Bronchial epithelial cell (primary cell): ENCODE results near the gene DTWD2. TPM values are rescaled to one million over a fixed set of nuclear protein-coding genes. Genes with fewer than 3 reads are reported as not detected.
A peak's percentile ranks its signal among the peaks of the same experiment; 100 is the strongest.
"Not testable (repeated sequence)": the region's sequence is repeated elsewhere in the genome, so short reads cannot be mapped to it uniquely, and the experiment has no call there.

Experiments
- DNase-seq: peaks from one replicate; pipeline ENCODE4 v3.0.0-alpha.2; 2010; ENCODE audit warnings: low read depth
- FAIRE-seq: peaks from 2 replicates; lab custom pipeline; 2011; peaks lifted over from hg19 to GRCh38; lab: Jason Lieb, UNC
- H3K27me3 ChIP-seq: 2 replicates; pipeline ENCODE4 v1.5.1; 2011; ENCODE audit warnings: low read length; ENCODE audit not compliant: control insufficient read depth, insufficient read depth
- H3K36me3 ChIP-seq: 2 replicates; pipeline ENCODE4 v1.5.1; 2011; ENCODE audit warnings: low read length; ENCODE audit not compliant: control insufficient read depth, insufficient read depth
- H3K4me3 ChIP-seq: 2 replicates; pipeline ENCODE4 v1.5.1; 2011; ENCODE audit warnings: mild to moderate bottlenecking, low read depth, low read length, control low read depth
- CTCF ChIP-seq: IDR thresholded peaks from 2 replicates; pipeline ENCODE4 v1.5.1; 2011; ENCODE audit warnings: mild to moderate bottlenecking, moderate library complexity, low read length, control low read depth, inconsistent platforms; ENCODE audit not compliant: insufficient read depth, severe bottlenecking
- total RNA-seq: library from RNA; depleted of rRNA; stranded (reverse); fragments of >200 nt; gene quantifications from 2 replicates; pipeline ENCODE4 v1.2.1, GENCODE V29; 2014

DTWD2 gene
- total RNA-seq, 1 donor from 2014 or later: 4.2 TPM

GRCh38 chr5:118953652-118954005 lies 34.7 kb downstream of the DTWD2 start:
- Histone ChIP-seq H3K27me3 (no peaks in the 10 kb centered on the region), H3K4me3 (no peak overlapping the region), H3K36me3 (no peaks in the 10 kb centered on the region)
- DNase-seq (no peak), FAIRE-seq (no peak)
- no peak for TF ChIP-seq CTCF

- Histone ChIP-seq H3K27me3 (no peaks in the 10 kb centered on the region), H3K4me3 (no peak overlapping the region), H3K36me3 (no peaks in the 10 kb centered on the region)
- FAIRE-seq (no peak), DNase-seq (peak; percentile 5)
- TF ChIP-seq CTCF: no peak
Observed at GRCh38 chr5:118952992-118953651, 35.2 kb downstream of the DTWD2 start.

GRCh38 chr5:118952306-118952705 lies 36.0 kb downstream of the DTWD2 start:
- not testable (repeated sequence) for FAIRE-seq, DNase-seq, H3K27me3 ChIP-seq, H3K36me3 ChIP-seq, H3K4me3 ChIP-seq

- FAIRE-seq, H3K36me3 ChIP-seq, DNase-seq, H3K27me3 ChIP-seq, H3K4me3 ChIP-seq: not testable (repeated sequence)
Observed at GRCh38 chr5:118950354-118950753, 38.0 kb downstream of the DTWD2 start.

- Histone ChIP-seq H3K4me3 (no peak overlapping the region), H3K36me3 (no peaks in the 10 kb centered on the region), H3K27me3 (no peaks in the 10 kb centered on the region)
- DNase-seq (no peak), FAIRE-seq (no peak)
- no peak for TF ChIP-seq CTCF
Observed at GRCh38 chr5:118946138-118946800, 42.1 kb downstream of the DTWD2 start.

- Histone ChIP-seq H3K27me3 (no peaks in the 10 kb centered on the region), H3K36me3 (no peaks in the 10 kb centered on the region), H3K4me3 (no peak overlapping the region)
- TF ChIP-seq CTCF: no peak
- DNase-seq (no peak), FAIRE-seq (no peak)
Observed at GRCh38 chr5:118937393-118938061, 50.8 kb downstream of the DTWD2 start.
